IMR-90 (cell line): ENCODE data around the gene GNGT1.

Experiments
- MAFK ChIP-seq: IDR thresholded peaks from 2 replicates; pipeline ENCODE4 v1.6.1; 2012; ENCODE audit warnings: low read depth, low read length, improper control_type of control experiment
- POLR2A ChIP-seq: IDR thresholded peaks from 2 replicates; pipeline ENCODE4 v1.6.1; 2012; ENCODE audit warnings: mild to moderate bottlenecking, low read depth, low read length
- RFX5 ChIP-seq: IDR thresholded peaks from 2 replicates; pipeline ENCODE4 v1.8.0; 2012; ENCODE audit warnings: low read depth, mild to moderate bottlenecking, low read length, moderate library complexity
- TF ChIP-seq, protein P1 (sequence below): conservative IDR thresholded peaks from 2 replicates; pipeline ENCODE4 v1.5.1; 2012; ENCODE audit warnings: mild to moderate bottlenecking, low read depth, low read length, improper control_type of control experiment

DNA sequence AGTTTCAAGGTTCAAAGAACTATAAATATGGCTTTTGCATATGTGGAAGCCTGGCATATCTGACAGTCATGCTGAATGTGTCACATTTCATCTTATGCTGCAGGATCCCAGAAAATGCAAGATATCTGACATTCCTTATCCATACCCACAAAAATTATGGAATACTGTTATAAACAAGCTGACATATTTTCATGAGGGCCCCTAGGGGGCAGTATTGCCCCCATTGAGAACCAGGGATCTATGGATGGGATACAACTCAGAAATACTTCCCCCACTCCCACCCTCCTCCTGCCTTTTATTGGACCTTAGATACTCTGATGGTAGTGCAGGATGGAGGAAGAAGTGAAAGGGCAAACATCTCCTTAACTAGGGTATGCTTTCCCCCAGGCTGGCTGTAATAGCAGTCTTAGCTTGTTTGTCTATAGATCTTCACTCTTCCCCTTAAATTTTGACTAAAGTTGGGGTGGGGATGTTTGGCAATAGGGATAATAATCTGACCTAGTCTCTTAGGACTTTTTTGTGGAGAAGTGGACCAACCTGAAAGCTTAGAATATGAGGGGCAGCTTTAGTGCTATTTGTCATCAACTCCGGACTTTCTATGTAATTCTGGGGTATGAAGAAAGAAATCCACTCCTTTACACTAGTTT lies 3.5 kb upstream of the GNGT1 start:
- TF ChIP-seq, protein P1, sequence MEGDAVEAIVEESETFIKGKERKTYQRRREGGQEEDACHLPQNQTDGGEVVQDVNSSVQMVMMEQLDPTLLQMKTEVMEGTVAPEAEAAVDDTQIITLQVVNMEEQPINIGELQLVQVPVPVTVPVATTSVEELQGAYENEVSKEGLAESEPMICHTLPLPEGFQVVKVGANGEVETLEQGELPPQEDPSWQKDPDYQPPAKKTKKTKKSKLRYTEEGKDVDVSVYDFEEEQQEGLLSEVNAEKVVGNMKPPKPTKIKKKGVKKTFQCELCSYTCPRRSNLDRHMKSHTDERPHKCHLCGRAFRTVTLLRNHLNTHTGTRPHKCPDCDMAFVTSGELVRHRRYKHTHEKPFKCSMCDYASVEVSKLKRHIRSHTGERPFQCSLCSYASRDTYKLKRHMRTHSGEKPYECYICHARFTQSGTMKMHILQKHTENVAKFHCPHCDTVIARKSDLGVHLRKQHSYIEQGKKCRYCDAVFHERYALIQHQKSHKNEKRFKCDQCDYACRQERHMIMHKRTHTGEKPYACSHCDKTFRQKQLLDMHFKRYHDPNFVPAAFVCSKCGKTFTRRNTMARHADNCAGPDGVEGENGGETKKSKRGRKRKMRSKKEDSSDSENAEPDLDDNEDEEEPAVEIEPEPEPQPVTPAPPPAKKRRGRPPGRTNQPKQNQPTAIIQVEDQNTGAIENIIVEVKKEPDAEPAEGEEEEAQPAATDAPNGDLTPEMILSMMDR = peak; percentile 86
- no peak for TF ChIP-seq MAFK
- no peak for TF ChIP-seq POLR2A
- TF ChIP-seq RFX5 = no peak
